Loucy (cell line): Measurements from ENCODE around the gene STIMATE.

Experiments
- H2AFZ ChIP-seq: fragments of 200-600 bp; sonication (generic); 2 replicates; pipeline ENCODE4 v1.6.0; 2016; ENCODE audit warnings: antibody characterized with exemption, mild to moderate bottlenecking, low read length, moderate library complexity
- H3F3A ChIP-seq: fragments of 200-600 bp; 2 replicates; pipeline ENCODE4 v1.6.0; 2016; ENCODE audit warnings: antibody characterized with exemption, low read depth, mild to moderate bottlenecking
- H3K27me3 ChIP-seq: fragments of 200-600 bp; sonication (generic); 2 replicates; pipeline ENCODE4 v1.6.1; 2014; ENCODE audit warnings: low read length, mild to moderate bottlenecking; ENCODE audit not compliant: insufficient read depth, poor library complexity, severe bottlenecking
- H3K36me3 ChIP-seq: fragments of 200-600 bp; sonication (generic); 2 replicates; pipeline ENCODE4 v1.6.1; 2016; ENCODE audit warnings: low read length; ENCODE audit not compliant: insufficient read depth
- H3K4me1 ChIP-seq: fragments of 200-600 bp; sonication (generic); 2 replicates; pipeline ENCODE4 v1.5.1; 2014; ENCODE audit warnings: low read length, mild to moderate bottlenecking; ENCODE audit not compliant: insufficient read depth, poor library complexity, severe bottlenecking
- H3K4me2 ChIP-seq: fragments of 200-600 bp; sonication (generic); 2 replicates; pipeline ENCODE4 v1.6.0; 2014; ENCODE audit warnings: antibody characterized with exemption, low read length, low read depth, mild to moderate bottlenecking; ENCODE audit not compliant: poor library complexity, severe bottlenecking
- H3K4me3 ChIP-seq: fragments of 200-600 bp; sonication (generic); 2 replicates; pipeline ENCODE4 v1.5.1; 2014; ENCODE audit warnings: low read length, mild to moderate bottlenecking, mixed read lengths; ENCODE audit not compliant: poor library complexity, severe bottlenecking
- H3K79me2 ChIP-seq: fragments of 200-600 bp; sonication (generic); 2 replicates; pipeline ENCODE4 v1.6.1; 2014; ENCODE audit warnings: low read length; ENCODE audit not compliant: insufficient read depth
- H3K9ac ChIP-seq: fragments of 200-600 bp; sonication (generic); 2 replicates; pipeline ENCODE4 v1.6.0; 2014; ENCODE audit warnings: mild to moderate bottlenecking, low read depth, low read length, moderate library complexity; ENCODE audit not compliant: poor library complexity, severe bottlenecking
- H3K9me2 ChIP-seq: fragments of 200-600 bp; sonication (generic); replicated peaks from 2 replicates; pipeline ENCODE4 v1.6.1; 2016; ENCODE audit warnings: low read depth, low read length, mixed read lengths
- H3K9me3 ChIP-seq: fragments of 200-600 bp; sonication (generic); 2 replicates; pipeline ENCODE4 v1.6.1; 2014; ENCODE audit warnings: mild to moderate bottlenecking, antibody characterized with exemption, low read length, low read depth; ENCODE audit not compliant: insufficient read depth
- H4K20me1 ChIP-seq: fragments of 200-600 bp; sonication (generic); 2 replicates; pipeline ENCODE4 v1.6.0; 2014; ENCODE audit warnings: antibody characterized with exemption, low read length, mild to moderate bottlenecking; ENCODE audit not compliant: insufficient read depth, poor library complexity, severe bottlenecking
- EZH2phosphoT487 ChIP-seq: fragments of 200-600 bp; IDR thresholded peaks from 2 replicates; pipeline ENCODE4 v1.6.1; 2018; ENCODE audit warnings: antibody characterized with exemption, mild to moderate bottlenecking, moderate library complexity, borderline replicate concordance
- TF ChIP-seq, protein P1 (sequence below): fragments of 200-600 bp; sonication (generic); conservative IDR thresholded peaks from 2 replicates; pipeline ENCODE4 v1.5.1; 2014; ENCODE audit warnings: mild to moderate bottlenecking, antibody characterized with exemption, low read length

STIMATE gene

DNA sequence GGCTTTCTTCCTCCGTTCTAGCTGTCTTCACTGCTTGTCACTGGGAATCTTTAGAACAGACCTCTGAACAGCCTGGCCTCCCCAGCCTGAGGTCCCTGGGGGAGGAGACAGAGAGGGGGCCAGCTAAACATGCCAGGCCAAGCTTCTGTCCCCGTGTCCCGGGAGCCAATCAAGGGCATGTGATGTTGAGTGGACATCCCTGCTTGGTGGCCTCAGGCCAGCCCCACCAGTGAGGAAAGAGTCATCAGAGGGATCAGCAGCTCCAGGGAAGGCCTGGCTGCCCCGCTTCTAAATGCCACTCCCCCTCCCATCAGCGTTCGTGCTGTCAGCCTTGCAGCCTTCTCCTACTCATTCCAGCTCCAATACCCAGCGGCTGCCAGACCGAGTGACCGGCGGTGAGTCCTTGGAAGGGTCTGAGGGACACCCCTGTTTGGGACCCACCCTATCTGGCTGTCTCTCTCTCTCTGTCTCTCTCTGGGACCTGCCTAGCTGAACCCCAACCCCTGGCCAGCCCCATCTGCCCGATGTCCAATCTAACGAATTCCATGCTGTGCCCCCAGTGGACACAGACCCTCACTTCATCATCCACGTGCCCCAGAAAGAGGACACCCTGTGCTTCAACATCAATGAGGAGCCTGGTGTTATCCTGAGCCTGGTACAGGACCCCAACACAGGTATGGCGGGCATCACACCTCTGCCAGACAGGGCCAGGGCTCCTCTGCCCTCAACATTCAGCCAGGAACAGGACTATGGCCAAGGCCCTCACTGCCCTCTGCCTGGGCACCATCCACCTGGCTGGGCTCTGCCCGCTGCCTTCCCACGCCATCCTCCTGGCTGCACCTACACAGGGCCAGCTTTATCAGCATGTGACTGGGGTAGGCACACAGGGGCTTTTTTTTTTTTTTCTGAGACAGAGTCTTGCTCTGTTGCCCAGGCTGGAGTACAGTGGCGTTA is 109.4 kb downstream of the STIMATE start:
- Histone ChIP-seq H3K79me2 (no peaks in the 10 kb centered on the region), H3K27me3 (no peaks in the 10 kb centered on the region), H3K36me3 (no peaks in the 10 kb centered on the region), H3K4me1 (no peaks in the 10 kb centered on the region), H2AFZ (no peak overlapping the region), H3K4me3 (no peak overlapping the region), H3K9ac (no peak overlapping the region), H3K4me2 (no peak overlapping the region), H4K20me1 (no peaks in the 10 kb centered on the region), H3K9me3 (no peaks in the 10 kb centered on the region), H3F3A (no peaks in the 10 kb centered on the region), H3K9me2 (no peaks in the 10 kb centered on the region)
- TF ChIP-seq EZH2phosphoT487 = no peak
- TF ChIP-seq, protein P1, sequence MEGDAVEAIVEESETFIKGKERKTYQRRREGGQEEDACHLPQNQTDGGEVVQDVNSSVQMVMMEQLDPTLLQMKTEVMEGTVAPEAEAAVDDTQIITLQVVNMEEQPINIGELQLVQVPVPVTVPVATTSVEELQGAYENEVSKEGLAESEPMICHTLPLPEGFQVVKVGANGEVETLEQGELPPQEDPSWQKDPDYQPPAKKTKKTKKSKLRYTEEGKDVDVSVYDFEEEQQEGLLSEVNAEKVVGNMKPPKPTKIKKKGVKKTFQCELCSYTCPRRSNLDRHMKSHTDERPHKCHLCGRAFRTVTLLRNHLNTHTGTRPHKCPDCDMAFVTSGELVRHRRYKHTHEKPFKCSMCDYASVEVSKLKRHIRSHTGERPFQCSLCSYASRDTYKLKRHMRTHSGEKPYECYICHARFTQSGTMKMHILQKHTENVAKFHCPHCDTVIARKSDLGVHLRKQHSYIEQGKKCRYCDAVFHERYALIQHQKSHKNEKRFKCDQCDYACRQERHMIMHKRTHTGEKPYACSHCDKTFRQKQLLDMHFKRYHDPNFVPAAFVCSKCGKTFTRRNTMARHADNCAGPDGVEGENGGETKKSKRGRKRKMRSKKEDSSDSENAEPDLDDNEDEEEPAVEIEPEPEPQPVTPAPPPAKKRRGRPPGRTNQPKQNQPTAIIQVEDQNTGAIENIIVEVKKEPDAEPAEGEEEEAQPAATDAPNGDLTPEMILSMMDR = no peak; the same call in 1 of the 2 replicates

GRCh38 chr3:52787246-52787645 is 110.1 kb downstream of the STIMATE start:
- H3K27me3 ChIP-seq = no peaks in the 10 kb centered on the region
- no peaks in the 10 kb centered on the region for H3K79me2 ChIP-seq
- H3K4me3 ChIP-seq = no peak overlapping the region
- H3K9ac ChIP-seq = no peak overlapping the region
- no peaks in the 10 kb centered on the region for H3F3A ChIP-seq
- H2AFZ ChIP-seq = no peak overlapping the region
- no peak for TF ChIP-seq EZH2phosphoT487
- TF ChIP-seq, protein P1 = no peak
- no peaks in the 10 kb centered on the region for H3K36me3 ChIP-seq
- H3K4me2 ChIP-seq = no peak overlapping the region
- H3K4me1 ChIP-seq = no peaks in the 10 kb centered on the region
- no peaks in the 10 kb centered on the region for H3K9me2 ChIP-seq
- no peaks in the 10 kb centered on the region for H4K20me1 ChIP-seq
- H3K9me3 ChIP-seq = no peaks in the 10 kb centered on the region
